Tibial artery (tissue), 4 donors: Measurements from ENCODE around the gene PDPK1.

Source experiments
- DNase-seq, 2 donors: peaks; one replicate each; pipeline ENCODE4 v3.0.0-alpha.2; 2019
- H3K27ac ChIP-seq, 2 donors: fragments of 200-600 bp; sonication (generic) in 1 of 2; 1 replicate in 1 of 2; 2 replicates in 1 of 2; pipeline ENCODE4 v1.5.1; 2018 to 2019; ENCODE audit warnings: mild to moderate bottlenecking in 1 of 2
- H3K27me3 ChIP-seq, 2 donors: fragments of 200-600 bp; sonication (generic) in 1 of 2; one replicate each; pipeline versions ENCODE4 v1.5.1 to v1.6.0; 2016 to 2019
- H3K36me3 ChIP-seq, 3 donors: fragments of 200-600 bp; sonication (generic) in 2 of 3; one replicate each; pipeline ENCODE4 v1.5.1; 2016 to 2019; ENCODE audit warnings: mild to moderate bottlenecking in 2 of 3
- H3K4me1 ChIP-seq, 4 donors: fragments of 200-600 bp; sonication (generic) in 2 of 4; 1 replicate in 3 of 4; 2 replicates in 1 of 4; pipeline ENCODE4 v1.5.1; 2016 to 2019
- H3K4me3 ChIP-seq, 2 donors: fragments of 200-600 bp; sonication (generic) in 1 of 2; 1 replicate in 1 of 2; 2 replicates in 1 of 2; pipeline ENCODE4 v1.5.1; 2018 to 2019; ENCODE audit warnings: mild to moderate bottlenecking in 2 of 2
- H3K9me3 ChIP-seq, 3 donors: fragments of 200-600 bp; sonication (generic) in 1 of 3; one replicate each; pipeline ENCODE4 v1.5.1; 2016 to 2019
- CTCF ChIP-seq, 2 experiments: fragments of 200-600 bp in 1 of 2; fragments of 450-650 bp in 1 of 2; IDR thresholded peaks; one replicate each; pipeline ENCODE4 v1.5.1; 2017 to 2019; ENCODE audit warnings: antibody characterized with exemption in 2 of 2, mild to moderate bottlenecking in 1 of 2, moderate library complexity in 1 of 2
- intact Hi-C: fragments of 100-400 bp; cut with DNase I; formaldehyde crosslinking; loops from one replicate; pipeline ENCODE4 v1.15.0; 2023; ENCODE audit warnings: low total_unique reads

The PDPK1 gene

GRCh38 chr16:2520784-2521531 is 16.9 kb upstream of the PDPK1 start:
- H3K36me3 ChIP-seq, result peaks cover 0 to 39% (median 19%) of the 10 kb centered on the region in 3 donors
- no peaks in the 10 kb centered on the region for H3K27me3 ChIP-seq
- no peak for TF ChIP-seq CTCF (IDR thresholded peaks at IDR 0.05)
- peak overlapping the region; percentile 67 for H3K4me3 ChIP-seq
- H3K9me3 ChIP-seq, result no peaks in the 10 kb centered on the region
- peaks cover 7 to 51% (median 47%) of the 10 kb centered on the region in 4 donors for H3K4me1 ChIP-seq
- intact Hi-C loops, result no loop called here
- DNase-seq, result peak in 1 of 2 donors; percentile 19
- H3K27ac ChIP-seq, result peak overlapping the region; percentile 74 to 83

- TF ChIP-seq CTCF (IDR thresholded peaks at IDR 0.05), result no peak
- Histone ChIP-seq H3K27ac (no peak overlapping the region), H3K27me3 (no peaks in the 10 kb centered on the region), H3K36me3 (peaks cover 6 to 62% (median 45%) of the 10 kb centered on the region in 3 donors), H3K9me3 (no peaks in the 10 kb centered on the region), H3K4me1 (peaks cover 7 to 22% (median 19%) of the 10 kb centered on the region in 4 donors), H3K4me3 (no peak overlapping the region)
- peak in 1 of 2 donors; percentile 17 for DNase-seq
- intact Hi-C loops, result no loop called here
Observed at GRCh38 chr16:2523801-2524231, 14.0 kb upstream of the PDPK1 start.

GRCh38 chr16:2524339-2524938 is 13.4 kb upstream of the PDPK1 start:
- Histone ChIP-seq H3K27me3 (no peaks in the 10 kb centered on the region), H3K4me1 (peaks cover 2 to 16% (median 13%) of the 10 kb centered on the region in 4 donors), H3K36me3 (peaks cover 6 to 69% (median 45%) of the 10 kb centered on the region in 3 donors), H3K27ac (no peak overlapping the region), H3K9me3 (no peaks in the 10 kb centered on the region), H3K4me3 (no peak overlapping the region)
- DNase-seq, result no peak
- intact Hi-C loops, result no loop called here
- no peak for TF ChIP-seq CTCF (IDR thresholded peaks at IDR 0.05)

- no peak for TF ChIP-seq CTCF (IDR thresholded peaks at IDR 0.05)
- H3K36me3 ChIP-seq, result peaks cover 6 to 74% (median 45%) of the 10 kb centered on the region in 3 donors
- intact Hi-C loops, result no loop called here
Observed at GRCh38 chr16:2526135-2526534, 11.7 kb upstream of the PDPK1 start.

GRCh38 chr16:2527071-2527783 is 10.6 kb upstream of the PDPK1 start:
- intact Hi-C loops, result no loop called here
- Histone ChIP-seq H3K4me1 (peaks cover 0 to 8% (median 7%) of the 10 kb centered on the region in 4 donors), H3K36me3 (peaks cover 6 to 74% (median 41%) of the 10 kb centered on the region in 3 donors), H3K4me3 (no peak overlapping the region), H3K27me3 (no peaks in the 10 kb centered on the region), H3K9me3 (no peaks in the 10 kb centered on the region), H3K27ac (no peak overlapping the region)
- DNase-seq, result no peak
- TF ChIP-seq CTCF (IDR thresholded peaks at IDR 0.05), result no peak

More at GRCh38 chr16:2526135-2526534, 11.7 kb upstream of the PDPK1 start:
- Histone ChIP-seq H3K9me3 (no peaks in the 10 kb centered on the region), H3K27ac (no peak overlapping the region), H3K27me3 (no peaks in the 10 kb centered on the region), H3K4me3 (no peak overlapping the region), H3K4me1 (peaks cover 0 to 7% (median 5%) of the 10 kb centered on the region in 4 donors)
- no peak for DNase-seq
